GM12873 (cell line): ENCODE measurements around the gene SH3D19.

Source experiments
- TF ChIP-seq, protein P1 (sequence below): IDR thresholded peaks from 2 replicates; pipeline ENCODE4 v1.5.1; 2012; ENCODE audit warnings: low read depth, mild to moderate bottlenecking, moderate library complexity, low read length, control low read depth; ENCODE audit not compliant: insufficient read depth; ENCODE audit errors: missing control alignments

SH3D19 gene

DNA sequence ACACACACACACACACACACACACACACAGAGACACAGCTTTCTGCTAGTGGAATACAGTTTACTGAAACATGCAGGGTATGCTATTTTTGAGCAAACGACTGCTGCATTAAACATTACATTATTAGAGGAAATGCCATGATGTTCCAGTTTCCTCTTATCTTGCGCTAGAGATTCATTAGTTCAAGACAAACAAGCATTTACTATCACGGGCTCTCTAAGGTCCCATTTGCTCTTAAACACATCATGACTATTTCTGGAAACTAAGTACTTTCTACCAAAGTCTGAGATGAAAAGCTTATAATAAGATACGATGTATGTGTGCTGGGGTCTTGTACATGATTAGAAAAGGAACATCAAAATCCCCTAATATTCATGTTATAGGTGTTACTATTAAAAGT, 177.1 kb downstream of the SH3D19 start:
- TF ChIP-seq, protein P1, sequence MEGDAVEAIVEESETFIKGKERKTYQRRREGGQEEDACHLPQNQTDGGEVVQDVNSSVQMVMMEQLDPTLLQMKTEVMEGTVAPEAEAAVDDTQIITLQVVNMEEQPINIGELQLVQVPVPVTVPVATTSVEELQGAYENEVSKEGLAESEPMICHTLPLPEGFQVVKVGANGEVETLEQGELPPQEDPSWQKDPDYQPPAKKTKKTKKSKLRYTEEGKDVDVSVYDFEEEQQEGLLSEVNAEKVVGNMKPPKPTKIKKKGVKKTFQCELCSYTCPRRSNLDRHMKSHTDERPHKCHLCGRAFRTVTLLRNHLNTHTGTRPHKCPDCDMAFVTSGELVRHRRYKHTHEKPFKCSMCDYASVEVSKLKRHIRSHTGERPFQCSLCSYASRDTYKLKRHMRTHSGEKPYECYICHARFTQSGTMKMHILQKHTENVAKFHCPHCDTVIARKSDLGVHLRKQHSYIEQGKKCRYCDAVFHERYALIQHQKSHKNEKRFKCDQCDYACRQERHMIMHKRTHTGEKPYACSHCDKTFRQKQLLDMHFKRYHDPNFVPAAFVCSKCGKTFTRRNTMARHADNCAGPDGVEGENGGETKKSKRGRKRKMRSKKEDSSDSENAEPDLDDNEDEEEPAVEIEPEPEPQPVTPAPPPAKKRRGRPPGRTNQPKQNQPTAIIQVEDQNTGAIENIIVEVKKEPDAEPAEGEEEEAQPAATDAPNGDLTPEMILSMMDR: no peak

- TF ChIP-seq, protein P1: no peak
Observed at GRCh38 chr4:151147000-151147399, 178.4 kb downstream of the SH3D19 start.

DNA sequence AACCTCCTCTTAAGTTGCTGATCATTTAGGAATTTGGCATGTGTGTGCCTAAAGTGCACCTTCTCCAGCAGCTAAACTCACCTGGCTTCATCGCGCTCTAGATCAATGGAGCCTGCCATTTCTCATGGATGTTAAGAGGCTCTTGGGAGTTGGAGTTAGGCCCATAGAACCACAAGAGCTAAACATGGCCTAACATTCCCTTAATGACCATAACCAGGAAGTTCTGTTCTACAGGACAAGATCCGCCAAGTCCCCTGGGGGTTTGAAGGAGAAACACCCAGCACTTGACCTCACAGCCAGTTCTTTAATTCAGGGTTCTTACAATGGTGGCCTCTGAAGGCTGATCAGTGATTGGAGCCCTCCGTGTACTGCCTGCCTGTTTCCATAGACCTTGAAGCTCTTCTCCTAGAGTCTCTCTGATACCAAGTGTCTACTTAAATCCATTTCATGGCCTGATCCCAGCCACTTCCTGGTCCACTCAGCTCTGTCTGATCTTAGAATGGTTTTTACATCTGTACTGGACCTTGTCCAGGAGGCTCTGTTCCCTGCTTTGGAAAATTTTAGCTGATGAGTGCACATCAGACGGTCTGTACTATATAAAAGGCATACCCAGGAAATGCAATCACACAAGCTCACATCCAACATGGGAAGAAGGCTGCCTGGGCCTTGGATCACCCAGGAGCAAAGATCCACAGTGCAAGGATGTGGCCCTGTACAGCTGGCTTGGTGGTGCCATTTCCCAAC, 180.9 kb downstream of the SH3D19 start:
- TF ChIP-seq, protein P1: no peak

- TF ChIP-seq, protein P1: no peak
Observed at GRCh38 chr4:151143811-151144210, 181.6 kb downstream of the SH3D19 start.

- TF ChIP-seq, protein P1: no peak
Observed at GRCh38 chr4:151143162-151143561, 182.2 kb downstream of the SH3D19 start.

DNA sequence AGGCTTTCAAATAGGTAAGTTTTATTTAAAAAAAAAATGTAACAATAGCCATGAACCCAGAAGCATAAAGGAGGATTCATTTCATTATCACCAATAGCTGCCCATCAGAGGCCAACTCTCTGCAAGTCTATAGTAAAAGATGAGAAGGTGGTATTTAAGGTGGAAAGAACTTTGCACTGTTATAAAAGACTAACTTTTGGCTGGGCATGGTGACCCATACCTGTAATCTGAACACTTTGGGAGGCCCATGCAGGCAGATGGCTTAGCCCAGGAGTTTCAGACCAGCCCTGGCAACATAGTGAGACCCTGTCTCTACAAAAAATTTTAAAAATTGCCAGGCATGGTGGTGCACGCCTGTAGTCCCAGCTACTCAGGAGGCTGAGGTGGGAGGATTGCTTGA, 182.6 kb downstream of the SH3D19 start:
- TF ChIP-seq, protein P1: no peak

GRCh38 chr4:151139814-151140213, 185.6 kb downstream of the SH3D19 start:
- TF ChIP-seq, protein P1: no peak
